ENCODE data around the gene HAPLN3. TPM values are rescaled to one million over a fixed set of nuclear protein-coding genes. Genes with fewer than 3 reads are reported as not detected.
"Not testable (repeated sequence)": the region's sequence is repeated elsewhere in the genome, so short reads cannot be mapped to it uniquely, and the experiment has no call there.

Gene HAPLN3
- total RNA-seq, 1 experiment from 2014 or later, result 2.4 TPM

DNA sequence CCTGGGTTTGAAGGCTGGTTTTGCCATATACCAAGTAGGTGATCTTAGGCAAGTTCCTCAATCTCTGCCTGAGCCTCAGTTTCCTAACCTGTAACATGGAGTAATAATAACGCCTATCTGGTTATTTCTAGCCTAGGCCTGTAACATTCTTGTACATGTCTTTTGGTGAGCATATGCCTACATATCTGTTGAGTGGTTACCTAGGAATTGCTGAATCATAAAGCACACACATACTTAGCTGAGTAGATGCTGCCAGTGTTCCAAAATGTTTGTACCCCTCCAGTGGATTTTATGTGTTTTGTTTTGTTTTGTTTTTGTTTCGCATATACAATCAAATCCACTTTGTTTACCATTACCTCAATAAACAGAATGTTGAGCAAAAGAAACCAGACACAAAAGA lies 35.2 kb upstream of the HAPLN3 start:
- H3K4me1 ChIP-seq (replicated peaks; ENCODE audit: insufficient read depth), result no peaks in the 10 kb centered on the region
- no peak for DNase-seq

GRCh38 chr15:88929358-88930098 lies 34.2 kb upstream of the HAPLN3 start:
- H3K4me2 ChIP-seq; POLR2A ChIA-PET (ENCODE audit: unreplicated experiment); H4K20me1 ChIP-seq (ENCODE audit: insufficient read depth); H3K9me2 ChIP-seq (ENCODE audit: insufficient read depth); CTCF ChIA-PET; BruUV-seq (replicated peaks); DNase-seq; H3K4me3 ChIP-seq; H3K79me2 ChIP-seq (ENCODE audit: low read depth); H3K36me3 ChIP-seq (ENCODE audit: low read depth); H3K4me1 ChIP-seq (replicated peaks; ENCODE audit: insufficient read depth); H3K27ac ChIP-seq; H3K9me3 ChIP-seq (ENCODE audit: insufficient read depth, low read depth); H2AFZ ChIP-seq; H3F3A ChIP-seq (ENCODE audit: insufficient read depth, low read depth): not testable (repeated sequence)
- H3K27me3 ChIP-seq (ENCODE audit: insufficient read depth, low read depth), result peaks cover 15% of the 10 kb centered on the region; the same call in 1 of the 2 replicates
- intact Hi-C loops (cut with micrococcal nuclease; ENCODE audit: unreplicated experiment), result loop anchor here (5.0 kb wide), 1 partner anchor 48 kb away; no protein-coding TSS in a partner anchor

More for the DNA sequence above, 35.2 kb upstream of the HAPLN3 start:
- H3K9me3 ChIP-seq (ENCODE audit: insufficient read depth, low read depth), result 0 out of 2 replicates have a peak, but pooled peaks cover 5% of the 10 kb centered on the region
- H3K4me2 ChIP-seq, result no peak overlapping the region
- peaks cover 15% of the 10 kb centered on the region; the same call in 1 of the 2 replicates for H3K27me3 ChIP-seq (ENCODE audit: insufficient read depth, low read depth)
- no peaks in the 10 kb centered on the region for H3F3A ChIP-seq (ENCODE audit: insufficient read depth, low read depth)
- no peak overlapping the region for H3K27ac ChIP-seq
- CTCF ChIA-PET, result no interaction called here
- no peak overlapping the region for H3K4me3 ChIP-seq
- no peaks in the 10 kb centered on the region for H3K36me3 ChIP-seq (ENCODE audit: low read depth)
- intact Hi-C loops (cut with micrococcal nuclease; ENCODE audit: unreplicated experiment), result loop anchor here (5.0 kb wide), 1 partner anchor 47 kb away; no protein-coding TSS in a partner anchor
- H3K79me2 ChIP-seq (ENCODE audit: low read depth), result no peaks in the 10 kb centered on the region
- no peaks in the 10 kb centered on the region; the same call in 1 of the 2 replicates for H3K9me2 ChIP-seq (ENCODE audit: insufficient read depth)
- no TSS peak for BruUV-seq (replicated peaks)
- no peaks in the 10 kb centered on the region for H4K20me1 ChIP-seq (ENCODE audit: insufficient read depth)
- POLR2A ChIA-PET (ENCODE audit: unreplicated experiment), result interaction anchor here (0.7 kb wide), 1 partner anchor 296 kb away, joined by 3 read pairs; no protein-coding TSS in a partner anchor
- no peak overlapping the region for H2AFZ ChIP-seq
- no peak for TF ChIP-seq EZH2 (IDR thresholded peaks at IDR 0.05; ENCODE audit: low read depth)
- TF ChIP-seq, protein P1, sequence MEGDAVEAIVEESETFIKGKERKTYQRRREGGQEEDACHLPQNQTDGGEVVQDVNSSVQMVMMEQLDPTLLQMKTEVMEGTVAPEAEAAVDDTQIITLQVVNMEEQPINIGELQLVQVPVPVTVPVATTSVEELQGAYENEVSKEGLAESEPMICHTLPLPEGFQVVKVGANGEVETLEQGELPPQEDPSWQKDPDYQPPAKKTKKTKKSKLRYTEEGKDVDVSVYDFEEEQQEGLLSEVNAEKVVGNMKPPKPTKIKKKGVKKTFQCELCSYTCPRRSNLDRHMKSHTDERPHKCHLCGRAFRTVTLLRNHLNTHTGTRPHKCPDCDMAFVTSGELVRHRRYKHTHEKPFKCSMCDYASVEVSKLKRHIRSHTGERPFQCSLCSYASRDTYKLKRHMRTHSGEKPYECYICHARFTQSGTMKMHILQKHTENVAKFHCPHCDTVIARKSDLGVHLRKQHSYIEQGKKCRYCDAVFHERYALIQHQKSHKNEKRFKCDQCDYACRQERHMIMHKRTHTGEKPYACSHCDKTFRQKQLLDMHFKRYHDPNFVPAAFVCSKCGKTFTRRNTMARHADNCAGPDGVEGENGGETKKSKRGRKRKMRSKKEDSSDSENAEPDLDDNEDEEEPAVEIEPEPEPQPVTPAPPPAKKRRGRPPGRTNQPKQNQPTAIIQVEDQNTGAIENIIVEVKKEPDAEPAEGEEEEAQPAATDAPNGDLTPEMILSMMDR (conservative IDR thresholded peaks at IDR 0.05), result no peak

GRCh38 chr15:88928192-88928591 lies 32.8 kb upstream of the HAPLN3 start:
- H3K79me2 ChIP-seq (ENCODE audit: low read depth); intact Hi-C loops (cut with micrococcal nuclease; ENCODE audit: unreplicated experiment); DNase-seq; H3K36me3 ChIP-seq (ENCODE audit: low read depth); H3F3A ChIP-seq (ENCODE audit: insufficient read depth, low read depth); H4K20me1 ChIP-seq (ENCODE audit: insufficient read depth); H3K4me3 ChIP-seq; H3K27ac ChIP-seq; H3K9me2 ChIP-seq (ENCODE audit: insufficient read depth); BruUV-seq (replicated peaks); H2AFZ ChIP-seq; POLR2A ChIA-PET (ENCODE audit: unreplicated experiment); H3K4me1 ChIP-seq (replicated peaks; ENCODE audit: insufficient read depth); H3K9me3 ChIP-seq (ENCODE audit: insufficient read depth, low read depth); H3K4me2 ChIP-seq; CTCF ChIA-PET: not testable (repeated sequence)
- peaks cover 15% of the 10 kb centered on the region; the same call in 1 of the 2 replicates for H3K27me3 ChIP-seq (ENCODE audit: insufficient read depth, low read depth)

DNA sequence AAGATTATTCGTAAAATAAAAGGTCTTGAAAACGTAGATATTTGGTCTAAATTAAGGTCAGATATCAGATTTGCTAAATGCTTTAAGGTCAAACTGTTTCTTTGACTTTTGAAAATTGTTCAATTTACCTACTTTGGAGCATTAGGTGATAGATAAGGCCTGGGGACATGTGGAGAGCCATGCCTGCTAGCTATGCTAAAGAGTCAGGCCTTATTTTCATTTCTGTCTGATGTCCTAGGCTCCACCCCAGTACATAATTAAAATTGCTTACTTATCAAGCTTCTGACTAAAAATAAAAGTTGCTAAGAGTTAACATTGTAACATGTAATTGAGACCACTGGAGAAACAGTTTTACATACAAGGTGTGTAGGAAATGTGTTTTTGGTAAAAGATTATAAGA lies 30.3 kb upstream of the HAPLN3 start:
- H2AFZ ChIP-seq; intact Hi-C loops (cut with micrococcal nuclease; ENCODE audit: unreplicated experiment); DNase-seq; H3K27me3 ChIP-seq (ENCODE audit: insufficient read depth, low read depth); H3K36me3 ChIP-seq (ENCODE audit: low read depth); H3K4me2 ChIP-seq; BruUV-seq (replicated peaks); H3K27ac ChIP-seq; H3K4me3 ChIP-seq; H3K79me2 ChIP-seq (ENCODE audit: low read depth); H3K4me1 ChIP-seq (replicated peaks; ENCODE audit: insufficient read depth); H3K9me2 ChIP-seq (ENCODE audit: insufficient read depth); POLR2A ChIA-PET (ENCODE audit: unreplicated experiment); CTCF ChIA-PET; H4K20me1 ChIP-seq (ENCODE audit: insufficient read depth); H3K9me3 ChIP-seq (ENCODE audit: insufficient read depth, low read depth); H3F3A ChIP-seq (ENCODE audit: insufficient read depth, low read depth): not testable (repeated sequence)

DNA sequence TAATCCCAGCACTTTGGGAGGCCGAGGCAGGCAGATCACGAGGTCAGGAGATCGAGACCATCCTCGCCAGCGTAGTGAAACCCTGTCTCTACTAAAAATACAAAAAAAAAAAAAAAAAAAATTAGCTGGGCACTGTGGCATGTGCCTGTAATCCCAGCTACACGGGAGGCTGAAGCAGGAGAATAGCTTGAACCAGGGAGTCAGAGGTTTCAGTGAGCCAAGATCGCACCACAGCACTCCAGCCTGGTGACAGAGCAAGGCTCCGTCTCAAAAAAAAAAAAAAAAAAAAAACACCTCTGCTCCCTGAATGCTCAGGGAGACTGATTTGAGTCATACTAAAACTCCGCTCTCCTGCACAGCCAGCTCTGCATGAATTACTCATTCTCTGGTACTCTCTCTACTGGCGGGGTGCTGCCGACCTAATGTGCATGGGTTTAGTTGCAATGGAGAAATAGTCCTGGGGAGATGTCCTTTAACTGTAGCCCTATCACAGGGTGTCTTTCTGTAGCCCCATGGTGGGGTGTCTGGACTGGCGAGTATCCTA lies 25.6 kb upstream of the HAPLN3 start:
- H3K36me3 ChIP-seq (ENCODE audit: low read depth); intact Hi-C loops (cut with micrococcal nuclease; ENCODE audit: unreplicated experiment); H4K20me1 ChIP-seq (ENCODE audit: insufficient read depth); H3K27me3 ChIP-seq (ENCODE audit: insufficient read depth, low read depth); H3K9me2 ChIP-seq (ENCODE audit: insufficient read depth); H3K9me3 ChIP-seq (ENCODE audit: insufficient read depth, low read depth); H3K27ac ChIP-seq; H2AFZ ChIP-seq; H3K79me2 ChIP-seq (ENCODE audit: low read depth); H3K4me3 ChIP-seq: not testable (repeated sequence)
- TSS peak; percentile 65 for BruUV-seq (replicated peaks)
- peaks cover 17% of the 10 kb centered on the region for H3K4me1 ChIP-seq (replicated peaks; ENCODE audit: insufficient read depth)
- CTCF ChIA-PET, result interaction anchor here (0.6 kb wide), 1 partner anchor 118 kb away, joined by 5 read pairs; no protein-coding TSS in a partner anchor
- H3K4me2 ChIP-seq, result peak overlapping the region; percentile 36; the same call in 1 of the 2 replicates
- DNase-seq, result peak in 1 of 2 experiments; percentile 61
- POLR2A ChIA-PET (ENCODE audit: unreplicated experiment), result interaction anchor here (0.7 kb wide), 1 partner anchor 292 kb away, joined by 3 read pairs; no protein-coding TSS in a partner anchor
- peaks cover 12% of the 10 kb centered on the region; the same call in 1 of the 2 replicates for H3F3A ChIP-seq (ENCODE audit: insufficient read depth, low read depth)
